HCT116 (cell line): ENCODE measurements around the gene PLAU. TPM values are rescaled to one million over a fixed set of nuclear protein-coding genes. Genes with fewer than 3 reads are reported as not detected.

Experiments
- ATAC-seq: fragments of 200-7000 bp; cut with Tn5 transposase; 2 replicates; pipeline ENCODE4 v1.9.1; 2020; ENCODE audit warnings: mild to moderate bottlenecking, moderate library complexity
- BruUV-seq: library from RNA; stranded (reverse); fragments of 400-500 nt; replicated peaks from 2 replicates; lab custom pipeline; 2021; lab: Mats Ljungman, UMichigan
- CTCF ChIA-PET: fragments of 300-600 bp; sonication (Branson Sonifier 250); formaldehyde crosslinking; loops from one replicate; lab custom pipeline; 2021; ENCODE audit warnings: antibody characterized with exemption; lab: Charles Lee
- POLR2A ChIA-PET: fragments of 300-600, 350-600 bp; sonication (Branson Sonifier 250); formaldehyde crosslinking; loops from one replicate; lab custom pipeline; 2021; ENCODE audit warnings: antibody characterized with exemption; lab: Charles Lee
- RAD21 ChIA-PET, 2 experiments: fragments of 300-600 bp; sonication (Branson Sonifier 250); formaldehyde crosslinking; loops; one replicate each; lab custom pipeline; 2023; ENCODE audit warnings: low total read pairs in 2 of 2; ENCODE audit not compliant: uncharacterized antibody in 2 of 2, unreplicated experiment in 2 of 2, low non-redundant PET in 1 of 2; lab: Charles Lee
- DNase-seq: peaks from one replicate; pipeline ENCODE4 v3.0.0-alpha.2; 2010; ENCODE audit warnings: low read depth, low spot score
- H2AFZ ChIP-seq: fragments of 200-600 bp; shearing (Covaris generic), sonication (generic); 2 replicates; pipeline ENCODE4 v1.6.1; 2017; ENCODE audit warnings: low read depth, mixed run types, mixed read lengths, antibody characterized with exemption, low read length; ENCODE audit not compliant: poor library complexity, severe bottlenecking
- H3K27ac ChIP-seq: 2 replicates; pipeline ENCODE4 v1.5.1; 2012; ENCODE audit warnings: low read depth, low read length
- H3K27me3 ChIP-seq: fragments of 200-600 bp; sonication (generic); 2 replicates; pipeline ENCODE4 v1.6.1; 2016; ENCODE audit warnings: mixed run types, low read length, mixed read lengths; ENCODE audit not compliant: insufficient read depth
- H3K36me3 ChIP-seq, 2 experiments: fragments of 200-500 bp in 1 of 2; fragments of 200-600 bp in 1 of 2; sonication (Bioruptor generic) in 1 of 2; sonication (generic) in 1 of 2; 2 replicates each; pipeline versions ENCODE4 v1.5.1 to v1.6.1; 2014 to 2016; ENCODE audit warnings: low read length in 2 of 2, inconsistent platforms in 1 of 2, mixed read lengths in 1 of 2, mixed run types in 1 of 2; ENCODE audit not compliant: insufficient read depth in 2 of 2, control insufficient read depth in 1 of 2
- H3K4me1 ChIP-seq, 2 experiments: fragments of 200-600 bp in 1 of 2; sonication (generic) in 1 of 2; 2 replicates each; pipeline versions ENCODE4 v1.5.1 to v1.6.1; 2012 to 2017; ENCODE audit warnings: low read length in 2 of 2, inconsistent platforms in 1 of 2, mild to moderate bottlenecking in 1 of 2, mixed read lengths in 1 of 2, mixed run types in 1 of 2, moderate library complexity in 1 of 2; ENCODE audit not compliant: insufficient read depth in 2 of 2, control insufficient read depth in 1 of 2
- H3K4me2 ChIP-seq: fragments of 200-600 bp; sonication (generic); 2 replicates; pipeline ENCODE4 v1.6.1; 2017; ENCODE audit warnings: mixed run types, low read length, mixed read lengths
- H3K4me3 ChIP-seq, 2 experiments: fragments of 200-600 bp in 1 of 2; sonication (generic) in 1 of 2; replicated peaks in 1 of 2; 2 replicates each; pipeline ENCODE4 v1.5.1; 2011 to 2016; ENCODE audit warnings: low read length in 2 of 2, control low read depth in 1 of 2, low read depth in 1 of 2, mild to moderate bottlenecking in 1 of 2, mixed read lengths in 1 of 2, mixed run types in 1 of 2
- H3K79me2 ChIP-seq: fragments of 200-600 bp; sonication (generic); 2 replicates; pipeline ENCODE4 v1.6.1; 2017; ENCODE audit warnings: mild to moderate bottlenecking, mixed run types, low read length, moderate library complexity, mixed read lengths; ENCODE audit not compliant: insufficient read depth
- H3K9ac ChIP-seq: fragments of 200-600 bp; sonication (generic); 2 replicates; pipeline ENCODE4 v1.6.1; 2016; ENCODE audit warnings: low read length, mixed read lengths
- H3K9me2 ChIP-seq: fragments of 200-600 bp; sonication (generic), shearing (Covaris generic); 2 replicates; pipeline ENCODE4 v1.6.1; 2017; ENCODE audit warnings: mixed run types, mild to moderate bottlenecking, moderate library complexity; ENCODE audit not compliant: insufficient read depth
- H3K9me3 ChIP-seq, 2 experiments: fragments of 200-500 bp in 1 of 2; fragments of 200-600 bp in 1 of 2; sonication (Bioruptor generic) in 1 of 2; sonication (generic) in 1 of 2; 2 replicates each; pipeline ENCODE4 v1.6.1; 2014 to 2017; ENCODE audit warnings: low read length in 2 of 2, mixed read lengths in 2 of 2, inconsistent platforms in 1 of 2, low read depth in 1 of 2, mild to moderate bottlenecking in 1 of 2, mixed run types in 1 of 2, moderate library complexity in 1 of 2; ENCODE audit not compliant: control insufficient read depth in 1 of 2, insufficient read depth in 1 of 2
- H4K20me1 ChIP-seq: fragments of 200-600 bp; sonication (generic), shearing (Covaris generic); 2 replicates; pipeline ENCODE4 v1.6.1; 2017; ENCODE audit warnings: mixed run types, mild to moderate bottlenecking, moderate library complexity; ENCODE audit not compliant: insufficient read depth
- CTCF ChIP-seq, 3 experiments: fragments of 200-600 bp in 1 of 3; sonication (generic) in 1 of 3; IDR thresholded peaks in 2 of 3; conservative IDR thresholded peaks in 1 of 3; 2 replicates each; pipeline ENCODE4 v1.5.1; 2012 to 2017; ENCODE audit warnings: low read depth in 2 of 3, low read length in 2 of 3, antibody characterized with exemption in 1 of 3, borderline replicate concordance in 1 of 3, control low read depth in 1 of 3, mild to moderate bottlenecking in 1 of 3, mixed read lengths in 1 of 3, mixed run types in 1 of 3, moderate library complexity in 1 of 3; ENCODE audit not compliant: insufficient read depth in 1 of 3
- SRF ChIP-seq: IDR thresholded peaks from 2 replicates; pipeline ENCODE4 v1.6.1; 2012; ENCODE audit warnings: low read depth
- YY1 ChIP-seq: IDR thresholded peaks from 2 replicates; pipeline ENCODE4 v1.6.1; 2011; ENCODE audit warnings: low read length, low read depth, moderate library complexity, mild to moderate bottlenecking; ENCODE audit not compliant: insufficient replicate concordance; ENCODE audit errors: extremely low read depth
- intact Hi-C: fragments of 100-400 bp; cut with micrococcal nuclease; formaldehyde crosslinking; loops from 2 replicates; pipeline ENCODE4 v1.10.0; 2022
- total RNA-seq: library from RNA; stranded (reverse); gene quantifications from one replicate; pipeline ENCODE4 v1.2.1, GENCODE V29; 2021; ENCODE audit not compliant: unreplicated experiment

PLAU gene
- total RNA-seq, 1 experiment from 2014 or later, result 60.3 TPM

- POLR2A ChIA-PET, result interaction anchor here (1.0 to 9.5 kb wide), 12 partner anchors 13 to 337 kb away, joined by 3 to 98 read pairs (median 4); partner anchors contain the start of gene VCL
- Histone ChIP-seq H3K79me2 (no peaks in the 10 kb centered on the region), H2AFZ (no peak overlapping the region), H3K4me2 (peak overlapping the region; percentile 89), H3K9ac (peak overlapping the region; percentile 67), H4K20me1 (no peaks in the 10 kb centered on the region), H3K4me3 (no peak overlapping the region), H3K27me3 (no peaks in the 10 kb centered on the region), H3K36me3 (no peaks in the 10 kb centered on the region), H3K27ac (peak overlapping the region; percentile 95), H3K9me2 (no peaks in the 10 kb centered on the region)
- ATAC-seq (peak; percentile 67), DNase-seq (no peak)
- peak; percentile 71 for TF ChIP-seq YY1
- no peak for TF ChIP-seq SRF
- TF ChIP-seq CTCF (IDR thresholded peaks at IDR 0.05 in 2 of 3, conservative IDR thresholded peaks at IDR 0.05 in 1 of 3; ENCODE audit: borderline replicate concordance in 1 of 3, insufficient read depth in 1 of 3, low read depth in 2 of 3, low read length in 2 of 3), result peak in 2 of 3 experiments; percentile 83 to 94; a peak in 4 of 6 replicates
- TF ChIP-seq, all 23 proteins: peak for 2
- intact Hi-C loops, result loop anchor here (1.0 to 5.0 kb wide), 8 partner anchors 25 to 346 kb away; partner anchors contain the start of genes PLAU and VCL
- no peaks in the 10 kb centered on the region for H3K9me3 ChIP-seq
- H3K4me1 ChIP-seq, result peaks cover 44 to 68% of the 10 kb centered on the region in 2 experiments
- CTCF ChIA-PET, result interaction anchor here (0.6 to 7.9 kb wide), 21 partner anchors 8 to 1349 kb away, joined by 3 to 142 read pairs (median 4); partner anchors contain the start of genes COMTD1 and VCL
- no TSS peak for BruUV-seq
- RAD21 ChIA-PET, result interaction anchor here (0.6 to 4.7 kb wide), 13 partner anchors 13 to 217 kb away, joined by 3 to 47 read pairs (median 3); no protein-coding TSS in a partner anchor
Measured at GRCh38 chr10:73886085-73886529, 24.8 kb upstream of the PLAU start.
